ENCODE results near the gene GLI3.
A peak's percentile ranks its signal among the peaks of the same experiment; 100 is the strongest.

GLI3 gene

GRCh38 chr7:41970941-41971340, 266.1 kb downstream of the GLI3 start:
- DNase-seq (ENCODE audit: low read depth) = no peak

DNA sequence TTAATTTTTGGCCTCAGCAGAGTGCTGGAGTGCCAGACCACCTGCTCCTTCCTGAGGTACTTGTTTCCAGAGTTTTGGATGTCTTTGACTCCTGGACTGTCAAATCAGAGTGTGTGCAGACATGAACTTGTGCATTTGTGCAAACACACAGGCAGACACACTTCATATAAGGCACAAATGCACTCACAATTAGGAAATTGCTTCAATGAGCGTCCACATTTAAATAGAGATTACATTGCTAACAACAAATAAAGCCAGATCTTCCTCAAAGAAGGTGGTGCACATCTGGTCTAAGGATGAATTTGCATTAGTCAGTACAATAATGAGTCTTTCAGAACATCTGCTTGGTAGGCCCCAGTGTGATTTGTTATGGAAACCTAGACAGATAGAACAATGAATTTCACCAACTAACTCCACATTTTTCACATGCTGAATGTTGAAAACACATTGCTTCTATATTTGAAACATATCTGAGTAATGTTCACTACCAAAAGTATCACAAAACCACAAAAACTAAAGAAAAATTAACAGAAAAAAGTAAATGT, 267.4 kb downstream of the GLI3 start:
- no peak for DNase-seq (ENCODE audit: low read depth)

DNA sequence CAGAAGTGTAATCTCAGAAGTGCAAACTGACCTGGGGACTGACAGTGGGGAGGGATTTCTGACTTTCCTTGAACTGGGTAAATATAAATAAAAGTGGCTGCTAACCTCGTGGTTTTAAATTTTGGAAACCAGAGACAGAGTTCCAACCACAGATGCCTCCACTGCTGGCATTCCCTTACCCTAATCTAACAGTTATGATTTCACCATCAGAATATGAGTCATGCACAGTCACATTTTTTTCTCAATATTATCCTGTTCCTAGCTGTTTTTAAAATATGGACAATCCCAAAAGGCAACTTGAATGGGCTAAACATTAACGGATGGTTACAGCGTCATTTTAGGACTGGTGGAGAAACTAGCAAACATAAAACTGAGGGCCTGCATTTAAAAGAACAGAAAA, 269.9 kb downstream of the GLI3 start:
- no peak for DNase-seq (ENCODE audit: low read depth)

GRCh38 chr7:41965951-41966505, 271.0 kb downstream of the GLI3 start:
- no peak for DNase-seq (ENCODE audit: low read depth)

DNA sequence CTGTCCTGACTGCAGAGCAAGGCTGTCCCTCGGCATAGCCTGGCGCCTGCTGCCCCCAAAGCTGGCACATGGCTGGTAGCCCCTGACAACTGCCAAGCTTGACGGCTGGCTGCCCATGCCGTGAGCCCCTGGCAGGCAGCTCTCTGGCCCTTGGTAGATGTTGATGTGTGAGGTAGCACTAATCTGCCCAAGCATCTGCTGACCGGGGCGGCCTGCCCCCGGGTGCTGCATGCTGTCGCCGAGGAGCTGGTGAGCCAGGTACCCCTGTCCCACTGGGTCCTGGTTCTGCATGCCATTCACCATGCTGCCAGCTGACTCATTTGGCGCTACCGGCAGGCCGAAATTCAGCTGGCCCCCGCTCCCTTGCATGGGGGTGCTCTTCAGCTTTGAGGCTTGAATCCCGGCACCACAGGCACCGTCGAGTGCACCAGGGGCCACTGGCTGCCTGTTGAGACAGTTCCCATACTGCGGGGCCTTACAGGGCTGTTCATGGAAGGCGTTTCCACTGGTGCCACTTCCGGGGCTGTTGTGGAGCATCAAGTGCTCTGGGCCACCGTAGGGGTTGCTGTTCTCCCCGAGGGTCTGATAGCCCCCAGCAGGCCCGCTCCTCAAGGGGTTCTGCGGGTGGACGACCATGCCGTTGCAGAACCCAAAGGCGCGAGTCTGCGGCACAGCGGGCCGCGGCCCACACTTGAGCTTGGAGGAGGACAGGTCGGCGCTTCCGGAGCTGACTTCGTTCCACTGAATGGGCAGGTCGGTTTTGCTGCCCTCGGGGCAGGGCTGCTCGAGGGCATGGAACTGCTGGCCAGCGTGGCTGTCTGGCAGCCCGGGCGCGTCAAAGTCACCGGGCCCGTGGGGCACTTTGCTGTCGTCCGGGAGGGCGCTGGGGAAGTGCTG, 271.9 kb downstream of the GLI3 start:
- no peak for DNase-seq (ENCODE audit: low read depth)

- no peak for DNase-seq (ENCODE audit: low read depth)
Measured at GRCh38 chr7:41964183-41964753, 272.7 kb downstream of the GLI3 start.

DNA sequence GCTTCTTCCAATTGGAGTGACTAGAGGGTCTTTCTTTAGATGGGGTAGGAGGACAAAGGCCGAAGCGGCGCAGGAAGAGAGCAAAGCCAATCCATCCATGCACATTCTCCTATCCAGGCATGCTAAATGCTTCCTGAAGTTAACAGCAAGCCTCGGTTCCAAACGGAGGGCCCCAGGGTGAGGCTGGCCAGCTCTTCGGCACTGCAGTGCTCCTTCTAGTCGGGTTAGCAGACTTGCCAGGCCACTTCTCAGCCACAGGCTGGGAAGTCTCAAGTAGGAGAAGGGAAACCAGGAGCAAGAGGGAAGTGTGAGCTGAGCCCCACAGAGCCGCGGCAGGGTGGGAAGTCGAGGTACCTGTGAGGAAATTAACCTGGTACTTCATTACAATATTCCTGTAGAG, 280.3 kb downstream of the GLI3 start:
- no peak for DNase-seq (ENCODE audit: low read depth)

- no peak for DNase-seq (ENCODE audit: low read depth)
Measured at GRCh38 chr7:41955893-41956675, 280.9 kb downstream of the GLI3 start.

- DNase-seq (ENCODE audit: low read depth) = no peak
Measured at GRCh38 chr7:41955451-41955850, 281.6 kb downstream of the GLI3 start.

DNA sequence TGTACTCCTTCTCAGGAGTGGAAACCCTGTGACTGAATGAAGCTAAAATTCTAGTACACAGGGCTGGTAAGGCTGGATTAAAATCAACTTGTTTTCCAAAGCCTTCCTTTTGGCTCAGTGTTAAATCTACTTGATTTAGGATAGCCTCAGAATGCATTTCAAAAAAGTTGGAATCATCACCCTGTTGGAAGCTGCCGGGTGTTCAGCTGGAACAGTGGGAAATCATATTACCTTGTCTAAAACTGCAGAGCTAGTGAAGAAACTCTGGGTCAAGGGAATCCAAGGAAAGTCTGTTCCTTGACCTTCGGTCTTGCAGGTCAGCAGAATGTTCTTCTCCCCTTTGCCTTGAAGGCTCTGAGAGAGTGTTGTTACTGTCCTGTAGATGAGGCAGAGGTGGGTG, 282.0 kb downstream of the GLI3 start:
- no peak for DNase-seq (ENCODE audit: low read depth)

DNA sequence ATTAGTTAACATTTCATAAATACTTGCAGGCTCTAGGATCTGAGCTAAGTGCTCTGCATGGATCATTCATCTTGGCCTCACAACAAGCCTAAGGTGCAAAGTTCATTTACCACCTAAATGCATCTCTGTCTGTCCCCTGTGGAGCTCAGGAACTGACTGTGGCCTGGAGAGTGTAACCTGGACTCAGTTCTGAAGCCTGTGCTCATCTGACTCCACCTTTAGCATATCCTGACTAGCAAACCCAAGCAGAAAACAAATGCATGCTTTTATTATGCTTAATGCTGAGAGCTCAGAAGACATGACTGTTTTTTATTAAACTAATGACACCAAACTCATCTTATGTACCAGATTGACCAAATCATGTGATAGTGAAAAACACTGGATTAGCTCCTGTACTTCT, 288.5 kb downstream of the GLI3 start:
- DNase-seq (ENCODE audit: low read depth) = no peak

DNA sequence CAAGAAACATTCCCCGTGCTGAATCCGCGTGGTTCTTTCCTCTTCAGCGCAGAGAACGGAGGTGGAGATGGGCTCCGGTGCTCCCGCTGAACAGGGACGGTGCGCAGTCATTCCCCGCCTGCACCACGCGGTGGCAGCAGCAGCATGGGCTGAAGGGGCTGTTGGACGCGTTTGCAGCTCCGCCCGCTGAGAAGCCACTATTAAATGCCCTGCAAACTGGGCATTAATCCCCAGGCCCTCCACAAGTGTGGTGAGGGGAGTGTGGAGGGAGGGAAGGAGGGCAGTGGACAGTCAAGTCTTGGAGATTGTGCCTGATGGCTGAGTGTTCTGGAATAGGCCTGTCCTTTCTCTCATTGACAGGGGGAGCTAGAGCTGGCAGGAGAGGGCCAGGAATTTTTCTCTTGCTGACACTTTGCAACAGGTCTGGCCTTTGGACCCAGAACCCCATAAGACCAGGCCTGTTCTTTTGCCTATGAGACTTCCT, 293.9 kb downstream of the GLI3 start:
- peak; percentile 63 for DNase-seq (ENCODE audit: low read depth)

DNA sequence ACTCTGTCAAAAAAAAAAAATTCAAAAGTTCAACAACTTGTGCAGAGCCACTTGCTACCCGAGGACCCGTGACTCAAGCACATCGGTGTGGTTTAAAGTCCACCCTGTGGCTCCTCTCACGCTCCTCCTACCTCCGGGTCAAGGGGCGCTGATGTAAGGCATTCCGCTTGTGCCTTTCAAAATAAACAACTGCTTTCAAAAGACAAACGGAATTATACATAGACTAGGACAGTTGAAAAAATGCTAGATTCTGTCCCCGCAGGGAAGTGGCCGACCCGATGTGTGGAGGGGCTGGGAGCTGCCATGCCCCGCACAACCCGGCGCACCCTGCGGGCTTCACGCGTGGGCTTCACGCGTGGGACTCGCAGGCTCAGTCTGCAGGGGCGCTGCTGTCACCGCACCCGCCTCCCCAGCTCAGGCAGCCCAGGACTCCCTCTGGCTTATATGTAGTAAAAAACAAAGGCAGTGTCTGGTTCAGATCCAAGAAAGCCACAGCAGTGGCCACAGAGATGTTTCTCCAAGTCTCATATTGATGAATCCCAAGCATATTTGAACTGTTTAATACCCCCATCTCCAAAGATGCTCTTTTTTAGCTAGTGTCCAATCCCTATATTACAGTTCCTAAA, 294.4 kb downstream of the GLI3 start:
- DNase-seq (ENCODE audit: low read depth) = no peak

GRCh38 chr7:41940760-41941343, 296.2 kb downstream of the GLI3 start:
- peak; percentile 48 for DNase-seq (ENCODE audit: low read depth)

DNA sequence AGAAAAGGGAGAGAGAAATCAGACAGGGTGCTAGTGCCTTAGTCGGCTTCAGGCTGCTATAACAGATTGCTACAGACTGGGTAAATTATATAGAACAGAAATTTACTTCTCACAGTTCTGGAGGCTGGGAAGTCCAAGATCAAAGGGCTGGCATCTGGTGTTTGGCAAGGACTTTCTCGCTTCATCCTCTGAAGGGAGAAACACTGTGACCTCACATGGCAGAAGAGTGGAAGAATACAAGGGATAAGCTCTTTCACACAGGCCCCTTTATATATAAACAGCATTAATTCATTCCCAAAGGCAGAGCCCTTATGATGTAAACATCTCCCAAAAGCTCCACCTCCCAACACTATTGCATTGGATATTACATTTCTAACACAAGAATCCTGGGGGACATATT, 298.6 kb downstream of the GLI3 start:
- no peak for DNase-seq (ENCODE audit: low read depth)

DNA sequence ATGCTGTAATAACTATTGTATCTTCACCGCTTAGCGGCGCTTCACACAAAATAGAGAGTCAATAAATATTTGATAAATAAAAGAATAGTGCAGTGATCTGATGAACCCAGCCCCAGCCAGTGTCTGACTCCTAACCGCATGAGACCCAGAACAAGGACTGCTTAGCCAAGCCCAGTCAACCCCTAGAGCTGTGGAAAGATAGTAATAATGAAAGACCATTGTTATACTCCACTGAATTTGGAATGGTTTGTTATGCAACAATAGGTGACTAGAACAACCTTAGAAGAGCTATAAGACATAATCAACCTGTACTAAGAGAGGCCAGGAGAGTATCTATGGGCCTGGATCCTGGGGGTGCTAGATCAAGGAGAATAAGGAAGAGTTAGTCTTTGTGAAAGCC, 303.6 kb downstream of the GLI3 start:
- no peak for DNase-seq (ENCODE audit: low read depth)

DNA sequence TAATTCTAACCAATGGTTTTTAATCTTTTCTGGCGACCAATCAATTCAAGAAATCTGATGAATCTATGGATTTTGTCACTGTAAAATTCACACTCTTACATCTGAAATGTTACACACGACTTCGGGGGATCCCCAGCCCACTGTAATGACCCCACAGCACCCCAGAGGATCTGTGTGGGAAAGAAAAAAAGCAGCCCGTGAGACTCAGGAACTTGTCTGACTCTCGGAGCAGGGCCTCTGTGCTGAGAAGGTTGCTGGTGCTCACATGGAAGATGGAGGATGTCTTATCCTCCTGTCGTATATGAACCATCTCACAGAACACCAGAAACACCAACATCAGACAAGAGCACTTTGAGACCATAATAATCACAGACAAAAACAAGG, 305.8 kb downstream of the GLI3 start:
- no peak for DNase-seq (ENCODE audit: low read depth)

GRCh38 chr7:41930538-41931262, 306.3 kb downstream of the GLI3 start:
- no peak for DNase-seq (ENCODE audit: low read depth)

DNA sequence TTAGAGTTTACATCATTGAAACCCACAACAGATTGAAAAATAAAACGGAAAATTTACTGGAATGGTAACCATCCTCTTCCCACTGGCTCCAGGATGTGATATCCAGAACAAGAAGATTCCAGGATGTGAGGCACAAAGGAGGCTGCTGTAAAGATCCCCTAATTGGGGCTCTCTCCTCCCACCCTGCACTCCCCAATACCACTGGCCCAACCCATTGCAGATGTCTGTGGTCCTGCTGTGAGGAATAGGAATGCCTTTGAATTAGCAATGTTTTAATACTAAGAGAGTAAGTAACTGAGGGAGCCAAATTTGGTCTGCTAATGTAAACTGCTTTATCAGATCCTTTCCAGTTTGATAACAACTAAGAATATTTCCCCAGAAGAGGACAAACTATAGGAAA, 308.2 kb downstream of the GLI3 start:
- DNase-seq (ENCODE audit: low read depth) = no peak

GRCh38 chr7:41928166-41928565, 308.8 kb downstream of the GLI3 start:
- DNase-seq (ENCODE audit: low read depth) = no peak

GRCh38 chr7:41927380-41927779, 309.6 kb downstream of the GLI3 start:
- DNase-seq (ENCODE audit: low read depth) = no peak
